Measurements from ENCODE around the gene MTSS2. TPM values are rescaled to one million over a fixed set of nuclear protein-coding genes. Genes with fewer than 3 reads are reported as not detected.

The MTSS2 gene
- total RNA-seq, 1 experiment from 2014 or later, result 64.1 TPM

- CTCF ChIA-PET, result no interaction called here
- intact Hi-C loops (cut with micrococcal nuclease; ENCODE audit: unreplicated experiment), result no loop called here
- no peaks in the 10 kb centered on the region for H3K9me3 ChIP-seq
Observed at GRCh38 chr16:70734522-70735095, 48.8 kb upstream of the MTSS2 start.

GRCh38 chr16:70730944-70731343 is 45.1 kb upstream of the MTSS2 start:
- BruUV-seq (replicated peaks), result no TSS peak
- Histone ChIP-seq H3K4me3 (ENCODE audit: low read depth, low read length) (no peak overlapping the region), H3K27me3 (replicated peaks; ENCODE audit: control insufficient read depth, insufficient read depth, low read length) (no peaks in the 10 kb centered on the region), H3K4me1 (peaks cover under 1% of the 10 kb centered on the region; the same call in 1 of the 2 replicates), H3K9me3 (no peaks in the 10 kb centered on the region), H3K36me3 (ENCODE audit: control insufficient read depth, insufficient read depth, low read length) (no peaks in the 10 kb centered on the region; the same call in 1 of the 2 replicates)
- Mint-ChIP-seq H3K9me3 (ENCODE audit: unreplicated experiment) (peaks cover 10% of the 10 kb centered on the region), H3K4me1 (ENCODE audit: low read depth, unreplicated experiment) (no peaks in the 10 kb centered on the region), H3K27ac (ENCODE audit: unreplicated experiment) (no peak overlapping the region), H3K27me3 (ENCODE audit: insufficient read depth, unreplicated experiment) (no peaks in the 10 kb centered on the region), H3K4me3 (ENCODE audit: unreplicated experiment) (no peak overlapping the region), H3K36me3 (ENCODE audit: insufficient read depth, unreplicated experiment) (peaks cover 5% of the 10 kb centered on the region)
- intact Hi-C loops (cut with micrococcal nuclease; ENCODE audit: unreplicated experiment), result no loop called here
- no peak for DNase-seq
- ChIA-PET POLR2A (no interaction called here), CTCF (interaction anchor here (0.7 kb wide), 1 partner anchor 19 kb away, joined by 3 read pairs; no protein-coding TSS in a partner anchor)
- TF ChIP-seq, protein P1, sequence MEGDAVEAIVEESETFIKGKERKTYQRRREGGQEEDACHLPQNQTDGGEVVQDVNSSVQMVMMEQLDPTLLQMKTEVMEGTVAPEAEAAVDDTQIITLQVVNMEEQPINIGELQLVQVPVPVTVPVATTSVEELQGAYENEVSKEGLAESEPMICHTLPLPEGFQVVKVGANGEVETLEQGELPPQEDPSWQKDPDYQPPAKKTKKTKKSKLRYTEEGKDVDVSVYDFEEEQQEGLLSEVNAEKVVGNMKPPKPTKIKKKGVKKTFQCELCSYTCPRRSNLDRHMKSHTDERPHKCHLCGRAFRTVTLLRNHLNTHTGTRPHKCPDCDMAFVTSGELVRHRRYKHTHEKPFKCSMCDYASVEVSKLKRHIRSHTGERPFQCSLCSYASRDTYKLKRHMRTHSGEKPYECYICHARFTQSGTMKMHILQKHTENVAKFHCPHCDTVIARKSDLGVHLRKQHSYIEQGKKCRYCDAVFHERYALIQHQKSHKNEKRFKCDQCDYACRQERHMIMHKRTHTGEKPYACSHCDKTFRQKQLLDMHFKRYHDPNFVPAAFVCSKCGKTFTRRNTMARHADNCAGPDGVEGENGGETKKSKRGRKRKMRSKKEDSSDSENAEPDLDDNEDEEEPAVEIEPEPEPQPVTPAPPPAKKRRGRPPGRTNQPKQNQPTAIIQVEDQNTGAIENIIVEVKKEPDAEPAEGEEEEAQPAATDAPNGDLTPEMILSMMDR (IDR thresholded peaks at IDR 0.05; ENCODE audit: insufficient read depth in 1 of 2, low read depth in 1 of 2, low read length in 1 of 2, severe bottlenecking in 1 of 2, unreplicated experiment in 1 of 2), result no peak

More at GRCh38 chr16:70734522-70735095, 48.8 kb upstream of the MTSS2 start:
- no peak overlapping the region for H3K4me3 Mint-ChIP-seq (ENCODE audit: unreplicated experiment)
- DNase-seq, result no peak
- H3K4me1 Mint-ChIP-seq (ENCODE audit: low read depth, unreplicated experiment), result no peaks in the 10 kb centered on the region
- no TSS peak for BruUV-seq (replicated peaks)
- POLR2A ChIA-PET, result no interaction called here
- TF ChIP-seq, protein P1 (IDR thresholded peaks at IDR 0.05; ENCODE audit: insufficient read depth in 1 of 2, low read depth in 1 of 2, low read length in 1 of 2, severe bottlenecking in 1 of 2, unreplicated experiment in 1 of 2), result no peak
- H3K36me3 ChIP-seq (ENCODE audit: control insufficient read depth, insufficient read depth, low read length), result no peaks in the 10 kb centered on the region; the same call in 1 of the 2 replicates
- peaks cover 20% of the 10 kb centered on the region for H3K36me3 Mint-ChIP-seq (ENCODE audit: insufficient read depth, unreplicated experiment)
- H3K9me3 Mint-ChIP-seq (ENCODE audit: unreplicated experiment), result peaks cover 10% of the 10 kb centered on the region
- no peak overlapping the region for H3K27ac Mint-ChIP-seq (ENCODE audit: unreplicated experiment)
- H3K4me3 ChIP-seq (ENCODE audit: low read depth, low read length), result no peak overlapping the region
- H3K4me1 ChIP-seq, result no peaks in the 10 kb centered on the region
- H3K27me3 Mint-ChIP-seq (ENCODE audit: insufficient read depth, unreplicated experiment), result no peaks in the 10 kb centered on the region
- no peaks in the 10 kb centered on the region for H3K27me3 ChIP-seq (replicated peaks; ENCODE audit: control insufficient read depth, insufficient read depth, low read length)

DNA sequence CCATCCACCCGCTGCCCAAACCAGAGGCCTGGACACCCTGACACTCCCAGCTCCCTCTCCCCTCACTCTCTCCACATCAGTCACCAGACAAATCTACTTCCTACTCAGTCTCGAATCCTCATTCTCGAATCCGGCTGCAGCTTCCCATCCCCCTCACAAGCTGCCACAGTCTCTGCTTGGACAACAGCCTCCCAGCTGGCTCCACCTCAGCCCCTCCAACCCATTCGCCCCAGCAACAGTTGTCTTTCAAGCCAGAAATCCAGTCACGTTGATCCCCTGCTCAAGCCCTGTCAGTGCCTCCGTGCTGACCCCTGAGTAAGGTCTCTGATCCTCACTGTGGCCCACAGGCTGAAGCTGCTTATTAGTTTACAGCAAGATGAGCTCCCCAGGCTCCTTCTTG is 44.2 kb upstream of the MTSS2 start:
- Histone ChIP-seq H3K27me3 (replicated peaks; ENCODE audit: control insufficient read depth, insufficient read depth, low read length) (no peaks in the 10 kb centered on the region), H3K9me3 (no peaks in the 10 kb centered on the region), H3K36me3 (ENCODE audit: control insufficient read depth, insufficient read depth, low read length) (no peaks in the 10 kb centered on the region; the same call in 1 of the 2 replicates), H3K4me1 (peaks cover 7% of the 10 kb centered on the region), H3K4me3 (ENCODE audit: low read depth, low read length) (no peak overlapping the region)
- no TSS peak for BruUV-seq (replicated peaks)
- intact Hi-C loops (cut with micrococcal nuclease; ENCODE audit: unreplicated experiment), result no loop called here
- DNase-seq, result no peak
- CTCF ChIA-PET, result no interaction called here
- Mint-ChIP-seq H3K4me1 (ENCODE audit: low read depth, unreplicated experiment) (no peaks in the 10 kb centered on the region), H3K36me3 (ENCODE audit: insufficient read depth, unreplicated experiment) (peaks cover 5% of the 10 kb centered on the region), H3K27ac (ENCODE audit: unreplicated experiment) (no peak overlapping the region), H3K27me3 (ENCODE audit: insufficient read depth, unreplicated experiment) (no peaks in the 10 kb centered on the region), H3K9me3 (ENCODE audit: unreplicated experiment) (peaks cover 10% of the 10 kb centered on the region), H3K4me3 (ENCODE audit: unreplicated experiment) (no peak overlapping the region)
- POLR2A ChIA-PET, result no interaction called here
- TF ChIP-seq, protein P1 (IDR thresholded peaks at IDR 0.05; ENCODE audit: insufficient read depth in 1 of 2, low read depth in 1 of 2, low read length in 1 of 2, severe bottlenecking in 1 of 2, unreplicated experiment in 1 of 2), result no peak

Measured in Caco-2 (cell line).